Measurements from ENCODE around the gene GGA3. TPM values are rescaled to one million over a fixed set of nuclear protein-coding genes. Genes with fewer than 3 reads are reported as not detected.

Gene GGA3
- total and polyA plus RNA-seq, 8 donors, result 9.5 to 94.5 (median 27.2) TPM

DNA sequence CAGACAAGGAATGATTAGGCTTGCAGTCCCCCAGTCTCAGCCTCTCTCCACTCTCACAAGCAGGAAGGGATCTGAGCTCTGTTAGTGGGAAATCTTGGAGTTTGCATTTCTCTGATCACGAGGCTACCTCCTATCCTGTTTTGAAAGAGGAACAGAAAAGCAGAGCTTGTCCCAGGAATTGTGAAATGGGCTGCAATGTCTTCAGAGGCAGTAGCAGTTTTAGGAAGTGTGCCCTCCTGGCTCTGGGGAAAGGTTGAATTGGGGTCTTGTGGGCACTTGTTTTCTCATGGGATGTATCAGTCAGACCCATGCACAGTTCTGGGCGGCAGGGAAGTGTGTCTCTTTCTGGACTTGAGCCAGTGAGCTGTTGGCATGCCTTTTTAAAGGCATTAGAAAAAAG, 33.1 kb downstream of the GGA3 start:
- peaks cover 0 to 11% (median 2%) of the 10 kb centered on the region in 4 donors for H3K4me1 ChIP-seq
- peaks cover 69 to 96% (median 96%) of the 10 kb centered on the region in 4 donors for H3K36me3 ChIP-seq
- H3K27ac ChIP-seq, result peak overlapping the region in 4 of 5 donors; percentile 20 to 54 (median 32)
- H3K4me3 ChIP-seq, result no peak overlapping the region
- no peak for TF ChIP-seq POLR2AphosphoS5 (IDR thresholded peaks at IDR 0.05)
- TF ChIP-seq EP300 (IDR thresholded peaks at IDR 0.05), result no peak
- TF ChIP-seq POLR2A (IDR thresholded peaks at IDR 0.05), result no peak
- TF ChIP-seq, protein P1, sequence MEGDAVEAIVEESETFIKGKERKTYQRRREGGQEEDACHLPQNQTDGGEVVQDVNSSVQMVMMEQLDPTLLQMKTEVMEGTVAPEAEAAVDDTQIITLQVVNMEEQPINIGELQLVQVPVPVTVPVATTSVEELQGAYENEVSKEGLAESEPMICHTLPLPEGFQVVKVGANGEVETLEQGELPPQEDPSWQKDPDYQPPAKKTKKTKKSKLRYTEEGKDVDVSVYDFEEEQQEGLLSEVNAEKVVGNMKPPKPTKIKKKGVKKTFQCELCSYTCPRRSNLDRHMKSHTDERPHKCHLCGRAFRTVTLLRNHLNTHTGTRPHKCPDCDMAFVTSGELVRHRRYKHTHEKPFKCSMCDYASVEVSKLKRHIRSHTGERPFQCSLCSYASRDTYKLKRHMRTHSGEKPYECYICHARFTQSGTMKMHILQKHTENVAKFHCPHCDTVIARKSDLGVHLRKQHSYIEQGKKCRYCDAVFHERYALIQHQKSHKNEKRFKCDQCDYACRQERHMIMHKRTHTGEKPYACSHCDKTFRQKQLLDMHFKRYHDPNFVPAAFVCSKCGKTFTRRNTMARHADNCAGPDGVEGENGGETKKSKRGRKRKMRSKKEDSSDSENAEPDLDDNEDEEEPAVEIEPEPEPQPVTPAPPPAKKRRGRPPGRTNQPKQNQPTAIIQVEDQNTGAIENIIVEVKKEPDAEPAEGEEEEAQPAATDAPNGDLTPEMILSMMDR (IDR thresholded peaks at IDR 0.05), result no peak
- no peaks in the 10 kb centered on the region for H3K9me3 ChIP-seq
- WGBS, 5 donors, result 38 to 64% (median 48%) methylated on average over 2 of the region's 2 CpGs
- no peaks in the 10 kb centered on the region for H3K27me3 ChIP-seq
- DNase-seq, result no peak
- intact Hi-C loops (cut with DNase I; ENCODE audit: low total_unique reads), result no loop called here

DNA sequence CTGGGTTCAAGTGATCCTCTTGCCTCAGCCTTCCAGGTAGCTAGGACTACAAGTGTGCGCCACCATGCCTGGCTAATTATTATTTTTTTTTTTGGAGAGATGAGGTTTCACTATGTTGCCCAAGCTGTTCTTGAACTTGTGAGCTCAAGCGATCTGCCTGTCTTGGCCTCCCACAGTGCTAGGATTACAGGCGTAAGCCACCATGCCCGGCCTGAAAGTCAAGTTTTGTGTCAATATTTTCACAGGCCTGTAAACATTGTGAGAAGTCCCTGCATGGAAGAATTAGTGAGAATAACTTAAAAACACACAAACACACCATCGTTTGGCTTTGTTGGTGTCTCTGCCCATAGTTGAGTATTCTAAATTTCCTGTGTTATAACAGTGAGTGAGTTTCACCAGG, 33.7 kb downstream of the GGA3 start:
- 49 to 66% (median 60%) methylated on average over 5 of the region's 5 CpGs for WGBS, 5 donors
- H3K27ac ChIP-seq, result peak overlapping the region in 1 of 5 donors; percentile 48

DNA sequence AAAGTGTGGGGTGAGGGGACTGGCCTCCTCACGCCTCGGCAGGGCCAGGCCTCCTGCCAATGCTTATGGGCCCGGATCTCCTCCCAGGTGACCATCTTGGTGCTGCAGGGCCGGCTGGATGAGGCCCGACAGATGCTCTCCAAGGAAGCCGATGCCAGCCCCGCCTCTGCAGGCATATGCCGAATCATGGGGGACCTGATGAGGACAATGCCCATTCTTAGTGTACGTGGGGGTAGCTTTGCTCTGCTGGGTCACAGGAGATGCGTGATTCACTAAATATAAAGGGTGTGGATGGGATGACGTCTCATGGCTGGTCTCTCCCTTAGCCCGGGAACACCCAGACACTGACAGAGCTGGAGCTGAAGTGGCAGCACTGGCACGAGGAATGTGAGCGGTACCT, 36.4 kb downstream of the GGA3 start:
- H3K4me3 ChIP-seq, result no peak overlapping the region
- WGBS, 5 donors, result 79 to 86% (median 81%) methylated on average over 10 to 14 of the region's 14 CpGs
- intact Hi-C loops (cut with DNase I; ENCODE audit: low total_unique reads), result no loop called here
- H3K36me3 ChIP-seq, result peaks cover 44 to 96% (median 92%) of the 10 kb centered on the region in 4 donors
- no peaks in the 10 kb centered on the region for H3K9me3 ChIP-seq
- no peaks in the 10 kb centered on the region for H3K27me3 ChIP-seq
- DNase-seq, result no peak
- peaks cover 0 to 11% (median 2%) of the 10 kb centered on the region in 4 donors for H3K4me1 ChIP-seq
- TF ChIP-seq POLR2AphosphoS5 (IDR thresholded peaks at IDR 0.05) (no peak), POLR2A (IDR thresholded peaks at IDR 0.05) (no peak), EP300 (IDR thresholded peaks at IDR 0.05) (no peak)
- TF ChIP-seq, protein P1 (IDR thresholded peaks at IDR 0.05), result no peak
- H3K27ac ChIP-seq, result no peak overlapping the region

More for the DNA sequence above, 33.7 kb downstream of the GGA3 start:
- Histone ChIP-seq H3K9me3 (no peaks in the 10 kb centered on the region), H3K36me3 (peaks cover 65 to 96% (median 96%) of the 10 kb centered on the region in 4 donors), H3K4me3 (no peak overlapping the region), H3K27me3 (no peaks in the 10 kb centered on the region), H3K4me1 (peaks cover 0 to 11% (median 2%) of the 10 kb centered on the region in 4 donors)
- TF ChIP-seq, protein P1 (IDR thresholded peaks at IDR 0.05), result no peak
- TF ChIP-seq EP300 (IDR thresholded peaks at IDR 0.05) (no peak), POLR2AphosphoS5 (IDR thresholded peaks at IDR 0.05) (no peak), POLR2A (IDR thresholded peaks at IDR 0.05) (no peak)
- no peak for DNase-seq
- intact Hi-C loops (cut with DNase I; ENCODE audit: low total_unique reads), result no loop called here

DNA sequence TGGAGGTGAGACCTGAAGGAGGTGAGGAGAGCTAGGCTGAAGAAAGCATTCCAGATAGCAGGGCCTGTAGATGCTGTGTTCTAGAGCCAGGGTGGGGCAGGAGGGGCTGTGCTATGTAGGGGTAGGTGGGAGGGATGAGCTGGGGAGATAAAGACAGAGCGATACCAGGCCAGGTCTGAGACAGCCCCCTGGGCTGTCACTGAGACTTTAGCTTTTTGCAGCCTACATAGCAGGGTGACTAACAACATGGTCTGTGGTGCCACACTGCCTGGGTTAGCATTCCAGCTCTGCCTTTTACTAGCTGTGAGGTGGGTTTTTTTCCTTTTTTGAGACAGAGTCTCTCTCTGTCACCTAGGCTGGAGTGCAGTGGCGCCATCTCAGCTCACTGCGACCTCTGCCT, 41.6 kb downstream of the GGA3 start:
- no peak for TF ChIP-seq POLR2AphosphoS5 (IDR thresholded peaks at IDR 0.05)
- no peak for TF ChIP-seq EP300 (IDR thresholded peaks at IDR 0.05)
- TF ChIP-seq, protein P1 (IDR thresholded peaks at IDR 0.05), result no peak
- TF ChIP-seq POLR2A (IDR thresholded peaks at IDR 0.05), result no peak
- Histone ChIP-seq H3K9me3 (no peaks in the 10 kb centered on the region), H3K4me3 (no peak overlapping the region), H3K27ac (no peak overlapping the region), H3K27me3 (no peaks in the 10 kb centered on the region), H3K36me3 (peaks cover 31 to 100% (median 96%) of the 10 kb centered on the region in 4 donors), H3K4me1 (no peaks in the 10 kb centered on the region)
- DNase-seq, result no peak
- intact Hi-C loops (cut with DNase I; ENCODE audit: low total_unique reads), result no loop called here
- 94 to 100% (median 98%) methylated on average over 3 of the region's 3 CpGs for whole genome bisulfite sequencing, 5 donors

Measured in stomach (tissue), 9 donors.